GM03348 (cell line): ENCODE data around the gene DDX6.
"Not testable (repeated sequence)": the region's sequence is repeated elsewhere in the genome, so short reads cannot be mapped to it uniquely, and the experiment has no call there.

Source experiments
- DNase-seq: peaks from one replicate; pipeline ENCODE4 v3.0.0; 2012; ENCODE audit warnings: low spot score

Gene DDX6

DNA sequence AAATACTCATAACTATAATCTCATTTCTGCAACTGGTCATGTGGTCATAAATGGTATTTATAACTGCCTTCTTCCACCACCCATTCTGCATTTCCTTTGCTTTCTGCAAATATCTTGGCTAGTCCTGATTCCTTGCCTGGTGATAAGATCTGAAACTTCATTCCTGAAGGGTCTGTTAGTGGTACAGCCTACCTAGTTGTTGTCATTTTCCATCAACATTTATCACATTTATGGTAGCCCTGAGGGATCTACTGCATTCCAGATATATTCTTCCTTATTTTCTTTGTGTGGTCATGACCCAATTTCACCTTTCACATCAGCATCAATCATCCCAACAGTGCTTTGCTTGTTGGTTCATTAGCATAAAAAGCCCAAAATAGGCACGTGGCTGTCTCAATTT is 50.1 kb downstream of the DDX6 start:
- DNase-seq: no peak

- no peak for DNase-seq
Measured at GRCh38 chr11:118735203-118735602, 55.8 kb downstream of the DDX6 start.

GRCh38 chr11:118734031-118734430 is 56.9 kb downstream of the DDX6 start:
- no peak for DNase-seq

- DNase-seq: not testable (repeated sequence)
Measured at GRCh38 chr11:118729753-118730152, 61.2 kb downstream of the DDX6 start.

GRCh38 chr11:118728112-118728511 is 62.9 kb downstream of the DDX6 start:
- not testable (repeated sequence) for DNase-seq

GRCh38 chr11:118727721-118728066 is 63.3 kb downstream of the DDX6 start:
- DNase-seq: not testable (repeated sequence)

DNA sequence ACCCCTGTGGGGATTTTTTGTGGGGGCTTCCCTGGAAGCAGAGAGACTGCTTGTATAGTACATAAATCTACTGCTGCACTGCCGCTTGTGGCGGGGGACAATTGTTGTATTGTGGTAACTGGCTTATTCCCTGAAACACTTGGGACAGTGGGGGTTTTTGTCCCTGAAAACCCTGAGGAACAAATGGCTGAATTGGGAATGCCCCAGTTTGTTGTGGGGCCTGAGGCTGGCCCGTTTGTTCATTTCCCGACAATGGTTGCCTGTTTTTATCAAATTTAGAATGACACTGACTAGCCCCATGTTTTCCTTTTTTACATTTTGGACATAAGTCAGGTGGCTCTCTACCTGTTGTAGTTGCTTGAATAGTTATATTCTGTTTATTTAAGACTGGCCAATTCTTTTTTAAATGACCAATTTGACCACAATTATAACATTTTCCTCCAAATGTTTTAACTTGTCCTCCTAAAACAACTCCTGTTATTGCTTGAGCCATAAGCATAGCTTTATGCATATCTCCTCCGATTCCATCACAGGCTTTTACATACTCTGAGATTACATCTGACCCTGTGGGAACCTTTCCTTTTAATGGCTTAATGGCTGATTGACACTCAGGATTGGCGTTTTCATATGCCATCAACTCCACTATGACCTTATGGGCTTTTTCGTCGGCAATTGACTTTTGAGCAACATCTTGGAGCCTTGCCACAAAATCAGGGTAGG is 63.8 kb downstream of the DDX6 start:
- not testable (repeated sequence) for DNase-seq

- DNase-seq: not testable (repeated sequence)
Measured at GRCh38 chr11:118721478-118722015, 69.4 kb downstream of the DDX6 start.

- DNase-seq: not testable (repeated sequence)
Measured at GRCh38 chr11:118720740-118721139, 70.2 kb downstream of the DDX6 start.

DNA sequence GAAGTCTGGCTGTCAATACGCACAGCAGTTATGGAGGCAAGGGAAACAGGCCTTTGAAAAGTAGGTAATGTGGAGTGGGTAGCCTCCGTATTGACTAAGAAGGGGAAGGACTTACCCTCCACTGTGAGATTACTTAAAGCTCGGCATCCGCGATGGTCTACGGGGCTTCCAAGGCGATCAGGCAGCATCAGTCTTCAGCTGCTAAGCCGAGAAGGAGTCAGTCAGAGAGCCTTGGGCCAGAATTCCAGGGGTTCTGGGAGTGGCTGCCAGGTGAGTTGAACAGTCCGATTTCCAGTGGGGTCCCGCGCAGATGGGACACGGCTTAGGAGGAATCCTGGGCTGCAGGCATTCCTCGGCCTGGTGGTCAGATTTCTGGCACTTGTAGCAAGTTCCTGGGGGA is 70.9 kb downstream of the DDX6 start:
- not testable (repeated sequence) for DNase-seq

GRCh38 chr11:118718562-118718961 is 72.4 kb downstream of the DDX6 start:
- DNase-seq: not testable (repeated sequence)

- DNase-seq: not testable (repeated sequence)
Measured at GRCh38 chr11:118717733-118718132, 73.2 kb downstream of the DDX6 start.

- DNase-seq: not testable (repeated sequence)
Measured at GRCh38 chr11:118717221-118717620, 73.7 kb downstream of the DDX6 start.

DNA sequence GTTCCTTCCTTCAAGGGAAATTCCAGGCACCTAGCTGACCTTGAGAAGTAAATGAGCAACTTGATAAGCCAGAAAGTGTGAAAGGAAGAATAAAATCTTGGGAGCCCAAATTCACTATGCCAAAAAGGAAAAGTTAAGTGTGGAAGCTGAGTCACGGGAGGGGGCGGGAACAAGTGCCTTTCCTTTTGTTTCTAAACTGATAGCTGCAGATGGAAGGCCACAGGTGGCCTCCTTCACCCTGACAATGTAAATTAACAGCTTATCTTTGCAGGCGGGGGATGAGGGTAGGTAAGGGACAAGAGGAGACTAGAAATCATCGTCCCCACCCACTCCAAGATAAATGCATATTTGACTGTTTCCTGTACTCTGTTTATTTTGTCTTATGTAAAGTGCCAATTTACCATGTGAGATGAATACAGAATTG is 75.1 kb downstream of the DDX6 start:
- DNase-seq: peak; percentile 11

- peak; percentile 33 for DNase-seq
Measured at GRCh38 chr11:118715245-118715831, 75.6 kb downstream of the DDX6 start.

- DNase-seq: no peak
Measured at GRCh38 chr11:118714816-118715215, 76.1 kb downstream of the DDX6 start.

DNA sequence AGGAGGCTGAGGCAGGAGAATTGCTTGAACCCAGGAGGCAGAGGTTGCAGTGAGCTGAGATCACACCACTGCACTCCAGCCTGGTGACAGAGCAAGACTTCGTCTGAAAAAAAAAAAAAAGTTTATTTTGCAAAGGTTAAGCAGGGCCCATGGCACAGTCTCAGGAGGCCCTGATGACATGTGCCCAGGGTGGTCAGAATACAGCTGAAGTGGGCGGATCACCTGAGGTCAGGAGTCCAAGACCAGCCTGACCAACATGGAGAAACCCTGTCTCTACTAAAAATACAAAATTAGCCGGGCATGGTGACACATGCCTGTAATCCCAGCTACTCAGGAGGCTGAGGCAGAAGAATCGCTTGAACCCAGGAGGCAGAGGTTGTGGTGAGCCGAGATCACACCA is 76.5 kb downstream of the DDX6 start:
- not testable (repeated sequence) for DNase-seq

DNA sequence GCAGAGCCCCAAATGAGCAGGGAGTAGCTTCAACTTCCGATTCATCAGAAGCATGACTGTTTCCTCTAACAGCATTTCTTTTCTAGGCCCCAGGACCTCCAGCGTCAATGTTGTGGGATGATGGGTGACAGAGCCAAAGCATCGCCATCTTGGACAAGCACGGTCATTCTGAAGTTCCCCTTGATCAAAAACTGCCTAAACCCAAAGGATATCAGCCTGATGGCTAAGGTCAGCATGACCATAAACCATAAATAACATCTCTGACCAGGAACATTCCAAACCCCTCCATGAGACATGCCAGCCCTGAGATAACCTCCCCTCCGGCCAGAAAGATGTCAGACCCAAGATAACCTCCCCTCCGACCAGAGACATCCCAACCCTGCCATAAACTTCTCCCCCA is 82.7 kb downstream of the DDX6 start:
- no peak for DNase-seq

DNA sequence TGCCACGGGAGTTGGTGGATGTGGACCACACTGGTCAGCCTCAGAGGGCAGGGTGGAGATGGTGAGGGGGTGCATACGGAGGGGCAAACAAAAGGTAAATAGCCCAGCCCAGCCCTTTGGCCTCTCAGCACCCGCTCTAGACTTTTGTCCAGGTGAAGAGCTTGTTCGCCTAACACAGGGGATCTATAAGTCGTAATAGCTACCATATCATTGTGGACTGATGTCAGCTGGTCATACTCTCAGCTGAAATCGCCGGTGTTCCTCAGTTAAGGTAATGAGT is 84.5 kb downstream of the DDX6 start:
- no peak for DNase-seq

DNA sequence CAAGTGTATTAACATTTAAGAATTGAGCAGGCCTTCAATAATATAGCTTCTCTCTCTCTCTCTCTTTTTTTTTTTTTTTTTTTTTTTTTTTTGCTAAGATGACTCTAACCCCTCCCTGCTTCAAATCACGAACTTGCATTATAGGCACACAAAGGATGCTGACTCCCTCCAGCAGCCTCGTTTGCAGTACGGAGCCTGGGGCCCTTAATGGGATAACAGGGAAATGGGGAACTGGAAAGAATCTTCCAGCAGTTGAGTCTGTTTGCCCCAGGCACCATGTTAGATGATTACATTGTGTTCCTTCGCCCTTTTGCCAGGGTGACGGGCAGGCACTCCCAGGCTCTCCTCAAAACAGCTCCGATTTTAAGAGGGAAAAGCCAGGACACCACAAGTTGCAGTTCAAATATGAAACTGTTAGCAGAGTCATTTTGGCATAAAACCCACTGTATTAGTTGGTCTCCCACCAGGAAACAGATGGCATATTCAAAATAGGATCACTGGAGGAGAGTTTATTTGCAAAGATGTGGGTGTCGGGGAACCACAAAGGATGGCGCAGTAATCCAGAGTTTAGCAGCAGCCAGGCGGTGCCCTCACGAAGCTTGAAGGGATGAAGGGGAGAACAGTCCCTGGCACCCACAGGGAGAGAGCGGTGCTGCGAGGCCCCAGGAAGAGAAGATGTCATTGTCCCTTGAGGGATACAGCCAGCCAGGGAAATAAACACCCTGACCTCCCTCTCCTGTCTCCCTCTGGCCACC is 85.0 kb downstream of the DDX6 start:
- DNase-seq: no peak

DNA sequence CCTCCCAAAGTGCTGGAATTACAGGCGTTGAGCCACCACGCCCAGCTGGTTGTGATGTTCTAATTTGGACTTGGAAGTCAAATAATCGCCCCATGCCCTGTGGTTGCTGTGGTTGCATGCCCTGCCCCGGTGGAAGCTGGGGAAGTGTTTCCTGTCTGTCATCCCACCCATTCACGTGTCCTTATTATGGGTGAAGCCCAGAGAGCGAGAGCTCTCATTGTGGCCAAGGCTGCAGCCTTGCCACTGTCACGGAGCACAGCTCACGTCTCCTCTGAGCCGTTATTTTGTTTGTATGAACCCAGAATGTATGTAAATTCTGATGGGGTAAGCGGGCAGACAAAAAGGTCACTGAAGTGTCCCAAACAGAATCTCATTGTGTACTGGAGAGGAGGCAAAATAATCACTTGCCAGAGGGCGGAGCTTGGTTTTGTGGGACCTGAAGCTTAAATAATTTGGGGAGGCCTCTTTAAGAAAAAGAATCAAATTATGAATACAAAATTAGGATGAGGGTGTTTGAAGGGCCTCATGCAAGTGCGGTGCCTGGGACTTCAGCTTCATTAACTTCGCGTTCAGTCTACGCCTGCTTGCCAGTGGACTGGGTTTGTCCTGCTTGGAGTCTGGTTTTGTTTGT is 85.7 kb downstream of the DDX6 start:
- no peak for DNase-seq

- no peak for DNase-seq
Measured at GRCh38 chr11:118703563-118704106, 87.3 kb downstream of the DDX6 start.
